Measurements from ENCODE around the gene MGRN1.

MGRN1 gene

DNA sequence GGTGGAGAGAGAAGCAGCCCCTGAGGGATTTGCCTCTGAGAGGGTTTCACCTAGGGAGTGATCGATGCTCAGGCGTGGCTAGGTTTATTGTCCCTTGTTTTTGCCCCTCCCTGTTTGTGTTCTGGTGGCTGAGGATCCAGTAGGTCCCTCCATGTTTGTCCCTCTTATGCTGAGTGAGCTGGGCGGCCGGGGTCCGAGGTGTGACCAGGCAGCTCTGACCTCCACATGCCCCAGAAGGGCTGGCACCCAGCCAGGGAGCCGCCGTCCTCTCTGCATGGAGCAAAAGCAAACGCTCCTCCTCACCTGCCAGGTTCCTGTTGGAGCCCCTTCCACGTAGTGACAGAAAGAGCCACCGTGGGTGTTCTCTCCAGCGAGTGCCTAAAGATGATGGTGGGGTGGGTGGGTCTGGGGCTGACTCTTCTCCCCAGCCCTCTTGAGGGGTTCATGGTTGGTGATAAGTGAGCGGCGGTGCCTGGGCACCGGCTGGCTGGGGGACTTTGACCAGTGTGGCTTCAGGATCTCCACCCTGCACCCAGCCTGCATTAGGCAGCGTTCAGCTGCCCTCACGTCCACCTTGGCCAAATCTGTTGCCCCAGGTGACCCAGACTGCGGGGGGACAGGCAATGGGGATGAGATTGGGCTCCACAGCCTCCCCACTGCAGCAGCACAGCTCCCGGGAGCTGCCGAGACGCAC is 54.7 kb downstream of the MGRN1 start:
- DNase-seq (ENCODE audit: insufficient read length, low spot score) (no peak), FAIRE-seq (no peak)
- no peak for TF ChIP-seq CTCF (IDR thresholded peaks at IDR 0.05; ENCODE audit: insufficient read depth, missing control alignments)

DNA sequence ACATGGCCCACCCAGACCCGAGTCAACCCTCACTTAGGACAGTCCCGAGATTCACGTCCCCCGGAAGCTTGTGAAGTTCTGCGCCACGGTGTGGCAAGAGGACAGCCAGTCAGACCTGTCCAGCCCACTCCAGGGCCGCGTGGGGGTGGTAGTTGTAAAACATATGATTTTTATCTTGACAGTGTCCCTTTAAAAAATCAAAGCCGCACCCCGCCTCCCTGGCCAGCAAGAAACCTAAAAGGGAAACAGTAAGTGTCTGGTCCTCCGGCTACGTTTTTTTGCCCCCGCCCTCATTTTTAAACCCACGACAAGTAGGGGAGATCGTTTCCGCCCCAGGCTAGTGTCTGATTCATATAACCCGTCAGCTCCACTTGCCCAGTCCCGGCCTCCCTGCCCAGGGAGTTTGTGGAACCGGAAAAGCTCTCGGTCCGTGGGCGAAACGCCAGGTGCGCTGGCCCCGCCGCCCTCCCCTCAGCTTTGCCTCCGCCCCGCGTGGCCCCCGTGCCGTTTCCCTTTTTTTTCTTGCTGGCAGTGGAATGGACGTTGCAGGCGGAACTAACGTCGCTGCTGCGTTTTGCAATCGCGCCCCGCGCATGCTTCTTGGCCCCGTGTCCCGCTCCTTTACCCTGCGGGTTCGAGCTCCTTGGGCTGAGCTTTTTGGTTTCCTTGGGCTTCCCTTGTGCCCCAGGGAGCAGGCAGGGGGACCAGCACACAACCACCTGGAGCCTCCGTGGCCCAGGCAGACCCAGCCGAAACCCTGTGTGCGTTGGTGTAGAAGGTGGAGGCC is 55.4 kb downstream of the MGRN1 start:
- no peak for TF ChIP-seq CTCF (IDR thresholded peaks at IDR 0.05; ENCODE audit: insufficient read depth, missing control alignments)
- FAIRE-seq = no peak
- no peak for DNase-seq (ENCODE audit: insufficient read length, low spot score)

- no peak for DNase-seq (ENCODE audit: insufficient read length, low spot score)
- FAIRE-seq = no peak
- no peak for TF ChIP-seq CTCF (IDR thresholded peaks at IDR 0.05; ENCODE audit: insufficient read depth, missing control alignments)
These were observed 56.2 kb downstream of the MGRN1 start for GRCh38 chr16:4680673-4681470.

DNA sequence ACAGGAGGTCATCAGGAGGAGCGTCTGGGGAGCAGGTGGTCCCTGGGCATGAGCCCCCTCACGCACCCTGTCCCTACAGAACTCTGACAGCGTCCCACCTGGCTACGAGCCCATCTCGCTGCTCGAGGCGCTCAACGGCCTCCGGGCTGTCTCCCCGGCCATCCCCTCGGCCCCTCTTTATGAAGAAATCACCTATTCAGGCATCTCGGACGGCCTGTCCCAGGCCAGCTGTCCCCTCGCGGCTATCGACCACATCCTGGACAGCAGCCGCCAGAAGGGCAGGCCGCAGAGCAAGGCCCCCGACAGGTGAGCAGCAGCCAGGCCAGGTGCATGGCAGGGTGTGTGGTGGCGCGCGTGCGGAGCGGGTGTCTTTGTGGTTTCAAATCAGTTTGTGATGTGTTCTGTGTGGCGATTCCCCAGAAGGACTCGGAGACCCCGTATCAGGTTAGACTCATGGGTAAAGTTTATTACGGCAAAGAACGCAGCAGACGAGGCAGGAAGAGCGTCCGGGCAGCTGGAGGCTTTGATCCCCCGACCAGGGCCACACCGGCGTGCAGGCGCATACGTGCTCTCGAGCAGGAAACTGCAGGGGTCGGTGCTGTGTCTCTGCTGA is 57.0 kb downstream of the MGRN1 start:
- no peak for FAIRE-seq
- no peak for TF ChIP-seq CTCF (IDR thresholded peaks at IDR 0.05; ENCODE audit: insufficient read depth, missing control alignments)
- DNase-seq (ENCODE audit: insufficient read length, low spot score) = no peak

GRCh38 chr16:4682084-4682591 is 57.5 kb downstream of the MGRN1 start:
- no peak for TF ChIP-seq CTCF (IDR thresholded peaks at IDR 0.05; ENCODE audit: insufficient read depth, missing control alignments)
- DNase-seq (ENCODE audit: insufficient read length, low spot score) (no peak), FAIRE-seq (no peak)

DNA sequence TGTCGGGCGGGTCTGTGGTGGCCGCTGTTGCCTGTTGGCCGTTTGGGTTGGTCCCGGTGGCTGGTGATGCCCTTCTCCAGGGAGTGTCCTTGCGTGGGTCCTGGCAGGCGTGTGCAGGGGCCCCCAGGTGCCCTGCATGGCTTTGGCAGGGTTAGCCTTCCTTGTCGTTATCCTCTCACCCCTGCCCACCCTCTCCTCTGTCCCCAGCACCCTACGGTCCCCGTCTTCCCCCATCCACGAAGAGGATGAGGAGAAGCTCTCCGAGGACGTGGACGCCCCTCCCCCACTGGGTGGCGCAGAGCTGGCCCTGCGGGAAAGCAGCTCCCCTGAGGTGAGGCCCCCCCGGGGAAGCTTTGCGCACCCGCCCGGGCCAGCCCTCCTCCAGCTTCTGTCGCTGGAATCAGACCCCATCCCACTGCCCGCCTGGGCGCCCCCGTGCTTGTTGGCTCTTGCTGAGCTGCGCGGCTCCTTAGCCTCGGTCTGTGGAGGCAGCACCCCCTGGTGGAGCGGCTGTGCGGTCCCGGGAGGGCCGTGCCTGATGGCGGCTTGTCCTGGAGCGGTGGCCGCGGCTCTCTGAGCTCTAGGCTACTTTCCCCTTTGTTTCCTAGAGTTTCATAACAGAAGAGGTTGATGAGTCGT is 58.1 kb downstream of the MGRN1 start:
- DNase-seq (ENCODE audit: insufficient read length, low spot score) = no peak
- no peak for FAIRE-seq
- no peak for TF ChIP-seq CTCF (IDR thresholded peaks at IDR 0.05; ENCODE audit: insufficient read depth, missing control alignments)
